Uterus (tissue), 2 donors: Measurements from ENCODE around the gene HIGD1C.

Source experiments
- CTCF ChIP-seq, 4 experiments: fragments of 200-600 bp in 2 of 4; fragments of 450-650 bp in 2 of 4; sonication (generic) in 2 of 4; IDR thresholded peaks; one replicate each; pipeline ENCODE4 v1.5.1; 2016 to 2019; ENCODE audit warnings: antibody characterized with exemption in 4 of 4, mild to moderate bottlenecking in 2 of 4, moderate library complexity in 1 of 4
- POLR2A ChIP-seq, 2 donors: fragments of 450-650 bp; IDR thresholded peaks; one replicate each; pipeline ENCODE4 v1.6.1; 2016; ENCODE audit warnings: antibody characterized with exemption in 2 of 2, mild to moderate bottlenecking in 1 of 2, moderate library complexity in 1 of 2

- TF ChIP-seq CTCF (IDR thresholded peaks at IDR 0.05): no peak
- TF ChIP-seq POLR2A (IDR thresholded peaks at IDR 0.05): no peak
These were observed 39.1 kb upstream of the HIGD1C start for GRCh38 chr12:50913224-50913623.
